MM.1S (cell line): ENCODE measurements around the gene PCIF1.

Source experiments
- DNase-seq: peaks from one replicate; pipeline ENCODE4 v3.0.0-alpha.2; 2015
- H2AFZ ChIP-seq: fragments of 300-600 bp; sonication (generic); 2 replicates; pipeline ENCODE4 v1.6.0; 2016; ENCODE audit warnings: antibody characterized with exemption, low read length
- H3F3A ChIP-seq: fragments of 300-600 bp; sonication (generic); 2 replicates; pipeline ENCODE4 v1.6.1; 2016; ENCODE audit warnings: mild to moderate bottlenecking, antibody characterized with exemption, low read length, moderate library complexity, mixed read lengths; ENCODE audit not compliant: insufficient read depth
- H3K27ac ChIP-seq: fragments of 300-600 bp; sonication (generic); 2 replicates; pipeline ENCODE4 v1.5.1; 2016; ENCODE audit warnings: mild to moderate bottlenecking, low read length
- H3K27me3 ChIP-seq: fragments of 300-600 bp; sonication (generic); replicated peaks from 2 replicates; pipeline ENCODE4 v1.6.0; 2016; ENCODE audit warnings: low read length; ENCODE audit not compliant: insufficient read depth
- H3K36me3 ChIP-seq: fragments of 300-600 bp; sonication (generic); replicated peaks from 2 replicates; pipeline ENCODE4 v1.6.1; 2016; ENCODE audit warnings: mild to moderate bottlenecking, low read length, mixed read lengths; ENCODE audit not compliant: insufficient read depth
- H3K4me1 ChIP-seq: fragments of 300-600 bp; sonication (generic); 2 replicates; pipeline ENCODE4 v1.6.1; 2016; ENCODE audit warnings: low read length, mixed read lengths
- H3K4me2 ChIP-seq: fragments of 300-600 bp; sonication (generic); 2 replicates; pipeline ENCODE4 v1.6.0; 2016; ENCODE audit warnings: low read depth, low read length
- H3K4me3 ChIP-seq: fragments of 300-600 bp; sonication (generic); 2 replicates; pipeline ENCODE4 v1.5.1; 2016; ENCODE audit warnings: low read length, mixed read lengths
- H3K79me2 ChIP-seq: fragments of 300-600 bp; sonication (generic); 2 replicates; pipeline ENCODE4 v1.6.1; 2016; ENCODE audit warnings: mixed run types, low read length, mixed read lengths
- H3K9ac ChIP-seq: fragments of 300-600 bp; sonication (generic); 2 replicates; pipeline ENCODE4 v1.6.1; 2016; ENCODE audit warnings: low read length, mixed read lengths
- H3K9me2 ChIP-seq: fragments of 300-600 bp; sonication (generic); replicated peaks from 2 replicates; pipeline ENCODE4 v1.6.1; 2016; ENCODE audit warnings: mild to moderate bottlenecking, low read length, mixed read lengths; ENCODE audit not compliant: insufficient read depth
- H3K9me3 ChIP-seq: fragments of 300-600 bp; sonication (generic); replicated peaks from 2 replicates; pipeline ENCODE4 v1.6.1; 2016; ENCODE audit warnings: mild to moderate bottlenecking, low read length, mixed read lengths; ENCODE audit not compliant: insufficient read depth
- H4K20me1 ChIP-seq: fragments of 300-600 bp; sonication (generic); 2 replicates; pipeline ENCODE4 v1.6.1; 2016; ENCODE audit warnings: mild to moderate bottlenecking, low read length, moderate library complexity, mixed read lengths; ENCODE audit not compliant: insufficient read depth
- EZH2 ChIP-seq: fragments of 300-600 bp; sonication (generic); optimal IDR thresholded peaks from 2 replicates; pipeline ENCODE3; 2017; ENCODE audit warnings: low read depth, mild to moderate bottlenecking, antibody characterized with exemption, low read length, mixed read lengths
- EZH2phosphoT487 ChIP-seq: fragments of 300-600 bp; sonication (generic); IDR thresholded peaks from 2 replicates; pipeline ENCODE4 v1.6.1; 2018; ENCODE audit warnings: antibody characterized with exemption, low read length
- TF ChIP-seq, protein P1 (sequence below): fragments of 300-600 bp; sonication (generic); IDR thresholded peaks from 2 replicates; pipeline ENCODE4 v1.5.1; 2016; ENCODE audit warnings: antibody characterized with exemption, low read length, mixed read lengths

PCIF1 gene

DNA sequence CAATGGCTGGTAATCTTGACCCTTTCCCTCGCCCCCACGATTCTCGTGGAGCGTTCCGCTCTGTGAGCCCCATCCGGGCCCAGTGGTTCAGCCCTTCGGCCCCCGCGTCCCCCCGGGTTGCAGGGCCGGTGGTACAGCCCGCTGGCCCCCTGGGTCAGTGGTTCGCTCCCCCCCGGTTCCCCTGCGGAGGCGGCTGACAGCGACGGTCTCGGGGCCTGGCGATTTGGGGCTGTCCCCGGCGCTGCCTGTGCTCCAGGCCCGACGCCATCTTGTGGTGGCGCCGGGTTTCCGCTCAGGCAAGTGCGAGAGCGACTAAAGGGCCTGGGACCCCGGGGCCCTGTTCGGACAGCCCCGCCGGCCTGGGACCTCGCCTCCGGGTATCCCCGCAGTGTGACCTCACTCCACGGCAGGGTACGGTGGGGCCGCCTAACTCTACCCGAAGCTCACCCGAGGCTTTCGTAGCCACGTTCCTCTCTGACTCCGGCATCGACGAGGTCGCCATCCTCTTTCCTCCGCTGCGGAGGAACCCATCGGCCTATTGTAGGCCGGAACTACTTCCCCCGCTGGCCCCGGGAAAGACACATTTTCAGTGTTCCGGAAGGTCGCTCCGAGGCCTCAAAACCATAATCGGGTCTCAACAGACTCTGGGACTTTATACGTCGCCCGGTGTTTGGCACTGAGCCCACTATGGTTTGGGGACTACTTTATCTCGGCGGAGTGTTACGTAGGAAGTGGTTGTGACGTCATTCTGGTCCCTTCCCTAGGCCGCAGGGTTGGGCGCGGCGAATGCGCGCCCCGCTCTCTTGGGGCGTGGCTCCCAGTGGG, 37.4 kb downstream of the PCIF1 start, which contains the start of gene ZNF335:
TSS of gene ZNF335 (minus strand) at position 529 of the 825 bp plus-strand sequence. CDS start 793 bp downstream, outside the sequence.
- H3K4me1 ChIP-seq = peaks cover 17% of the 10 kb centered on the region
- H3K36me3 ChIP-seq = no peaks in the 10 kb centered on the region; the same call in none of the 2 replicates
- peaks cover 9% of the 10 kb centered on the region; the same call in 1 of the 2 replicates for H3F3A ChIP-seq
- H3K9me2 ChIP-seq = no peaks in the 10 kb centered on the region
- peak within 1 kb of the TSS; percentile 95 for H3K9ac ChIP-seq
- no peak for TF ChIP-seq EZH2phosphoT487
- peak; percentile 95 for DNase-seq
- peak within 1 kb of the TSS; percentile 93 for H3K4me2 ChIP-seq
- no peaks in the 10 kb centered on the region for H3K27me3 ChIP-seq
- peaks cover 38% of the 10 kb centered on the region for H3K79me2 ChIP-seq
- peak within 1 kb of the TSS; percentile 98 for H3K27ac ChIP-seq
- H3K4me3 ChIP-seq = peak within 1 kb of the TSS; percentile 94
- H4K20me1 ChIP-seq = no peaks in the 10 kb centered on the region
- peak within 1 kb of the TSS; percentile 91 for H2AFZ ChIP-seq
- no peaks in the 10 kb centered on the region for H3K9me3 ChIP-seq

DNA sequence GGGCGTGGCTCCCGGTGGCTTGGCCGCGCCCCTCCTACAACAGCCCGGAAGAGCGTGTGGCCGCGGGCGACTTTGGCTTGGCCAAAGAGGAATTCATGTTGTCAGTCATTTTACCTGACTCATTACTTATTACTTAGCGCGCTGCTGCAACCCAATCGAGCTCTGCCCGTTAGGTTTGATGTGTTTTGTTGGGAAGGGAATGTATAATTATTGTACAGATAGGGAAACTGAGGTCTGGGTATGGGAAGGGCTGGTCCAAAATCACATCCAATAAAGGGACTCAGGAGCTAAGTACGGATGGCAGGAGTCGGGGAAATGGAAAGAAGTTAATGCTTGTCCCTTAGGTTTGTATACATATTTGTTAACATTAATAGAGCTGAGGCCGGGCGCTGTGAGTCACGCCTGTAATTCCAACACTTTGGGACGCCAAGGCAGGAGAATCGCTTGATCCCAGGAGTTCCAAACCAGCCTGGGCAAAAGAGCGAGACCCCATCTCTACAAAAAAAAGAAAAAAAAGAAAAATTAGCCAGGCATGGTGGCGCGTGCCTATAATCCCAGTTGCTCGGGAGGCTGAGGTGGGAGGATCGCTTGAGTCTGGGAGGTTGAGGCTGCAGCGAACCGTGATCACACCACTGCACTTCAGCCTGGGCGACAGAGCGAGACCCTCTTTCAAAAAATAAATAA, 38.2 kb downstream of the PCIF1 start:
- Histone ChIP-seq H3K4me3 (peak overlapping the region; percentile 94), H3K27ac (peak overlapping the region; percentile 98; the same call in 1 of the 2 replicates), H3K9me3 (no peaks in the 10 kb centered on the region), H3K9me2 (no peaks in the 10 kb centered on the region), H4K20me1 (no peaks in the 10 kb centered on the region), H2AFZ (peak overlapping the region; percentile 91), H3K27me3 (no peaks in the 10 kb centered on the region), H3K4me2 (peak overlapping the region; percentile 93), H3K36me3 (no peaks in the 10 kb centered on the region; the same call in none of the 2 replicates), H3K79me2 (peaks cover 38% of the 10 kb centered on the region), H3K9ac (peak overlapping the region; percentile 95), H3K4me1 (peaks cover 17% of the 10 kb centered on the region), H3F3A (peaks cover 9% of the 10 kb centered on the region; the same call in 1 of the 2 replicates)
- DNase-seq = peak; percentile 95
- TF ChIP-seq EZH2 (no peak), EZH2phosphoT487 (no peak)
- TF ChIP-seq, protein P1, sequence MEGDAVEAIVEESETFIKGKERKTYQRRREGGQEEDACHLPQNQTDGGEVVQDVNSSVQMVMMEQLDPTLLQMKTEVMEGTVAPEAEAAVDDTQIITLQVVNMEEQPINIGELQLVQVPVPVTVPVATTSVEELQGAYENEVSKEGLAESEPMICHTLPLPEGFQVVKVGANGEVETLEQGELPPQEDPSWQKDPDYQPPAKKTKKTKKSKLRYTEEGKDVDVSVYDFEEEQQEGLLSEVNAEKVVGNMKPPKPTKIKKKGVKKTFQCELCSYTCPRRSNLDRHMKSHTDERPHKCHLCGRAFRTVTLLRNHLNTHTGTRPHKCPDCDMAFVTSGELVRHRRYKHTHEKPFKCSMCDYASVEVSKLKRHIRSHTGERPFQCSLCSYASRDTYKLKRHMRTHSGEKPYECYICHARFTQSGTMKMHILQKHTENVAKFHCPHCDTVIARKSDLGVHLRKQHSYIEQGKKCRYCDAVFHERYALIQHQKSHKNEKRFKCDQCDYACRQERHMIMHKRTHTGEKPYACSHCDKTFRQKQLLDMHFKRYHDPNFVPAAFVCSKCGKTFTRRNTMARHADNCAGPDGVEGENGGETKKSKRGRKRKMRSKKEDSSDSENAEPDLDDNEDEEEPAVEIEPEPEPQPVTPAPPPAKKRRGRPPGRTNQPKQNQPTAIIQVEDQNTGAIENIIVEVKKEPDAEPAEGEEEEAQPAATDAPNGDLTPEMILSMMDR = no peak

DNA sequence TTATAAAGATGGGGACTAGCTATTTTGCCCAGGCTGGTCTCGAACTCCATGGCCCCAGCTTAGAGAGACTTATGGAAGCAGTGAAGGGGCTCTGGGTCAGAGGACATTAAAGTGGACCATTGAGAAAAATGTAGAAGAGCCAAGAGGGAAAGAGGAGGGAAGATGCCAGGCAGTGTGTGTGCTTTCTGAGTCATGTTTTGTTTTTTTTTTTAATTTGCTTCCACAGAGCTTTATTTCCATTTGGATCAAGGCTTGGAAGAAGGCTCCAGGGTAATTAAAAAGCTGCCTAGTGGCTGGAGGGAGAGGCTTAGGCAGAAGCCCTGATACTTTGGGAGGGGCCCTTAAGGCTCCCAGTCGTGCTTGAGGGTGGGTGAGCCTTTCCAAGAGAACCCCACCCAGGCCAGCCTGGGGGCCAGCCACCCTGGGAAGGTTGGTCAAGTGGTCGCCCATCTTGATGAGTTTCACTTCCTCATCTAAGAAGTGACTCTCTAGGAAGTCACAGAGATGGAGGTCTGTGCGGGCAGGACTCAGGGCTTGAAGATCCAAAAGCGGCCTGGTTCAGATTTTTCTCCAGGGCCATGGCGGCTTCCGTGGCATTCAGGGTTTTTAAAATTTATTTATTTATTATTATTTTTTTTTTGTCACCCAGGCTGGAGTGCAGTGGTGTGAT, 40.5 kb downstream of the PCIF1 start:
- peaks cover 9% of the 10 kb centered on the region for H3K4me1 ChIP-seq
- peaks cover 8% of the 10 kb centered on the region; the same call in 1 of the 2 replicates for H3F3A ChIP-seq
- H3K9me2 ChIP-seq = no peaks in the 10 kb centered on the region
- H2AFZ ChIP-seq = no peak overlapping the region
- no peak overlapping the region for H3K27ac ChIP-seq
- no peaks in the 10 kb centered on the region for H3K36me3 ChIP-seq
- H3K4me3 ChIP-seq = no peak overlapping the region
- no peaks in the 10 kb centered on the region for H3K27me3 ChIP-seq
- no peaks in the 10 kb centered on the region for H3K9me3 ChIP-seq
- no peaks in the 10 kb centered on the region for H4K20me1 ChIP-seq
- H3K4me2 ChIP-seq = no peak overlapping the region
- DNase-seq = no peak
- H3K79me2 ChIP-seq = peaks cover 16% of the 10 kb centered on the region
- TF ChIP-seq EZH2 = no peak
- TF ChIP-seq, protein P1 = no peak
- TF ChIP-seq EZH2phosphoT487 = no peak
- no peak overlapping the region for H3K9ac ChIP-seq
